B cell (primary cell): ENCODE data around the gene SULT2B1. TPM values are rescaled to one million over a fixed set of nuclear protein-coding genes. Genes with fewer than 3 reads are reported as not detected.

Experiments
- ATAC-seq: fragments of 200-7000 bp; cut with Tn5 transposase; one replicate; pipeline ENCODE4 v1.10.0; 2021; ENCODE audit warnings: low read depth, mild to moderate bottlenecking, moderate number of reproducible peaks, moderate library complexity
- CTCF ChIA-PET: fragments of 350-600 bp; sonication (Branson Sonifier 250); formaldehyde crosslinking; loops from one replicate; lab custom pipeline; 2021; ENCODE audit warnings: antibody characterized with exemption, inconsistent platforms; lab: Charles Lee
- POLR2A ChIA-PET: fragments of 350-600 bp; sonication (Branson Sonifier 250); formaldehyde crosslinking; loops from one replicate; lab custom pipeline; 2021; ENCODE audit warnings: antibody characterized with exemption; lab: Charles Lee
- DNase-seq: peaks from one replicate; pipeline ENCODE4 v3.0.0; 2013
- H2AFZ ChIP-seq: 2 replicates; pipeline ENCODE4 v1.6.1; 2012; ENCODE audit warnings: mild to moderate bottlenecking, low read depth, low read length; ENCODE audit not compliant: insufficient read depth, poor library complexity, severe bottlenecking
- H3K27ac ChIP-seq, 2 donors: 1 replicate in 1 of 2; 2 replicates in 1 of 2; pipeline ENCODE4 v1.5.1; 2012 to 2013; ENCODE audit warnings: low read length in 2 of 2, mild to moderate bottlenecking in 2 of 2, moderate library complexity in 1 of 2
- H3K27me3 ChIP-seq, 4 experiments: fragments of 200-600 bp in 1 of 4; sonication (generic) in 1 of 4; replicated peaks in 1 of 4; 1 replicate in 2 of 4; 2 replicates in 2 of 4; pipeline versions ENCODE4 v1.6.1 to v1.7.0; 2013 to 2016; ENCODE audit warnings: low read length in 3 of 4, mild to moderate bottlenecking in 2 of 4, mixed read lengths in 1 of 4, moderate library complexity in 1 of 4; ENCODE audit not compliant: insufficient read depth in 4 of 4, control insufficient read depth in 3 of 4; ENCODE audit errors: control extremely low read depth in 1 of 4
- H3K36me3 ChIP-seq, 2 experiments: replicated peaks in 1 of 2; 1 replicate in 1 of 2; 2 replicates in 1 of 2; pipeline versions ENCODE4 v1.6.1 to v1.7.1; 2013; ENCODE audit warnings: low read length in 1 of 2; ENCODE audit not compliant: insufficient read depth in 2 of 2, control insufficient read depth in 1 of 2; ENCODE audit errors: control extremely low read depth in 1 of 2, extremely low read depth in 1 of 2
- H3K4me1 ChIP-seq, 2 donors: fragments of 200-600 bp in 1 of 2; sonication (generic) in 1 of 2; 1 replicate in 1 of 2; 2 replicates in 1 of 2; pipeline versions ENCODE4 v1.5.1 to v1.6.1; 2013 to 2017; ENCODE audit warnings: low read length in 2 of 2; ENCODE audit not compliant: control insufficient read depth in 2 of 2, insufficient read depth in 2 of 2
- H3K4me2 ChIP-seq: replicated peaks from 2 replicates; pipeline ENCODE3; 2012; ENCODE audit warnings: mild to moderate bottlenecking, low read depth, low read length; ENCODE audit not compliant: poor library complexity, severe bottlenecking
- H3K4me3 ChIP-seq, 5 experiments: fragments of 200-600 bp in 1 of 5; sonication (generic) in 1 of 5; 1 replicate in 3 of 5; 2 replicates in 2 of 5; pipeline versions ENCODE4 v1.5.1 to v1.7.0; 2011 to 2016; ENCODE audit warnings: low read length in 4 of 5, mild to moderate bottlenecking in 4 of 5, low read depth in 2 of 5, control low read depth in 1 of 5, moderate library complexity in 1 of 5; ENCODE audit not compliant: insufficient read depth in 1 of 5; ENCODE audit errors: control extremely low read depth in 1 of 5, extremely low read depth in 1 of 5
- H3K79me2 ChIP-seq: fragments of 200-600 bp; sonication (generic); one replicate; pipeline ENCODE4 v1.6.0; 2016; ENCODE audit warnings: low read length; ENCODE audit not compliant: control insufficient read depth, insufficient read depth
- H3K9ac ChIP-seq: fragments of 200-600 bp; sonication (generic); 2 replicates; pipeline ENCODE4 v1.6.1; 2017; ENCODE audit warnings: mild to moderate bottlenecking, low read length, moderate library complexity
- H3K9me3 ChIP-seq, 3 donors: one replicate each; pipeline versions ENCODE4 v1.6.1 to v1.7.1; 2013; ENCODE audit warnings: low read length in 2 of 3; ENCODE audit not compliant: control insufficient read depth in 2 of 3, insufficient read depth in 1 of 3; ENCODE audit errors: control extremely low read depth in 1 of 3
- H4K20me1 ChIP-seq: 2 replicates; pipeline ENCODE4 v1.6.0; 2012; ENCODE audit warnings: mild to moderate bottlenecking, low read length; ENCODE audit not compliant: insufficient read depth, control insufficient read depth, poor library complexity, severe bottlenecking
- H3K27ac Mint-ChIP-seq: one replicate; pipeline ENCODE4 v1.8.0; 2021; ENCODE audit warnings: mixed read lengths
- H3K27me3 Mint-ChIP-seq: one replicate; pipeline ENCODE4 v1.8.0; 2021; ENCODE audit warnings: mixed read lengths
- H3K4me1 Mint-ChIP-seq: one replicate; pipeline ENCODE4 v1.8.0; 2021; ENCODE audit warnings: mixed read lengths
- H3K4me3 Mint-ChIP-seq: one replicate; pipeline ENCODE4 v1.8.0; 2021; ENCODE audit warnings: mixed read lengths
- H3K9me3 Mint-ChIP-seq: one replicate; pipeline ENCODE4 v1.8.0; 2022; ENCODE audit warnings: mixed read lengths; ENCODE audit not compliant: insufficient read depth
- CTCF ChIP-seq: fragments of 200-600 bp; IDR thresholded peaks from one replicate; pipeline ENCODE4 v1.8.0; 2022; ENCODE audit warnings: antibody characterized with exemption, mild to moderate bottlenecking
- EZH2 ChIP-seq: IDR thresholded peaks from 2 replicates; pipeline ENCODE4 v1.6.1; 2012; ENCODE audit warnings: borderline replicate concordance, low read depth, mild to moderate bottlenecking, moderate library complexity, low read length; ENCODE audit not compliant: insufficient read depth, poor library complexity, severe bottlenecking
- WGBS: methylation state at CpG from one replicate; pipeline ENCODE4 v1.1.5; 2013; ENCODE audit warnings: missing lambda C conversion rate; ENCODE audit not compliant: insufficient coverage; 5-methylcytosine and 5-hydroxymethylcytosine counted together
- intact Hi-C: fragments of 100-400 bp; cut with micrococcal nuclease; formaldehyde crosslinking; loops from one replicate; pipeline ENCODE4 v1.10.0; 2022
- polyA plus RNA-seq: library from polyadenylated mRNA; depleted of rRNA; stranded (reverse); fragments of >200 nt; gene quantifications from 2 replicates; pipeline ENCODE4 v1.2.3, GENCODE V29; 2012
- total RNA-seq, 2 donors: library from RNA; stranded (reverse); fragments of 120-200 nt in 1 of 2; gene quantifications; 1 replicate in 1 of 2; 2 replicates in 1 of 2; pipeline versions ENCODE4 v1.2.3 to v1.2.4, GENCODE V29; 2013 to 2022

Gene SULT2B1
- total and polyA plus RNA-seq, 2 donors (not counting 1 experiment from before 2014, with no cell fraction given), result not detected

- Histone ChIP-seq H3K4me3 (peak overlapping the region in 1 of 5 experiments; percentile 98), H3K36me3 (peaks cover 0 to 52% of the 10 kb centered on the region in 2 experiments), H3K4me2 (peak overlapping the region; percentile 99), H3K79me2 (peaks cover 22% of the 10 kb centered on the region), H3K27me3 (no peaks in the 10 kb centered on the region), H3K9me3 (peaks cover 0 to 10% (median 0%) of the 10 kb centered on the region in 3 donors), H2AFZ (no peak overlapping the region), H4K20me1 (peaks cover 75% of the 10 kb centered on the region), H3K9ac (no peak overlapping the region), H3K4me1 (peaks cover 24 to 27% of the 10 kb centered on the region in 2 donors), H3K27ac (peak overlapping the region; percentile 34 to 69)
- peaks cover 1% of the 10 kb centered on the region for H3K9me3 Mint-ChIP-seq
- H3K27ac Mint-ChIP-seq, result peak overlapping the region; percentile 92
- peak overlapping the region; percentile 83 for H3K4me3 Mint-ChIP-seq
- H3K27me3 Mint-ChIP-seq, result no peaks in the 10 kb centered on the region
- peaks cover 36% of the 10 kb centered on the region for H3K4me1 Mint-ChIP-seq
- no peak for TF ChIP-seq CTCF
- no peak for TF ChIP-seq EZH2
- DNase-seq, result peak; percentile 34
- ATAC-seq, result no peak
- 72% methylated on average over 16 of the region's 22 CpGs for WGBS
- ChIA-PET POLR2A (interaction anchor here (0.6 to 3.4 kb wide), 6 partner anchors 9 to 1519 kb away, joined by 4 to 17 read pairs (median 11); partner anchors contain the start of genes CA11, RPL18 and SPHK2), CTCF (interaction anchor here (0.6 to 2.0 kb wide), 11 partner anchors 9 to 162 kb away, joined by 3 to 15 read pairs (median 4); partner anchors contain the start of genes CA11, RPL18 and SPHK2)
- intact Hi-C loops, result loop anchor here (10.0 kb wide), 2 partner anchors 481 to 841 kb away; partner anchors contain the start of genes C19orf73, FLT3LG, LIN7B and PPFIA3
Measured at GRCh38 chr19:48633148-48634035, 81.4 kb downstream of the SULT2B1 start.
